Aorta (tissue), 5 donors: ENCODE results near the gene DUSP11. TPM values are rescaled to one million over a fixed set of nuclear protein-coding genes. Genes with fewer than 3 reads are reported as not detected.
"Not testable (repeated sequence)": the region's sequence is repeated elsewhere in the genome, so short reads cannot be mapped to it uniquely, and the experiment has no call there.

Experiments
- ATAC-seq: fragments of 200-7000 bp; cut with Tn5 transposase; one replicate; pipeline ENCODE4 v1.9.1; 2022; ENCODE audit warnings: moderate library complexity; ENCODE audit not compliant: low FRiP score
- DNase-seq, 2 donors: peaks; one replicate each; pipeline ENCODE4 v3.0.0-alpha.2; 2020
- H3K27ac ChIP-seq, 2 donors: one replicate each; pipeline ENCODE4 v1.5.1; 2013; ENCODE audit warnings: low read length in 2 of 2, mild to moderate bottlenecking in 2 of 2, moderate library complexity in 2 of 2, control low read depth in 1 of 2, inconsistent platforms in 1 of 2, low read depth in 1 of 2
- H3K27me3 ChIP-seq, 2 donors: one replicate each; pipeline ENCODE4 v1.6.1; 2013; ENCODE audit warnings: control low read depth in 1 of 2, low read length in 1 of 2, mild to moderate bottlenecking in 1 of 2, moderate library complexity in 1 of 2; ENCODE audit not compliant: insufficient read depth in 2 of 2, control insufficient read depth in 1 of 2
- H3K36me3 ChIP-seq, 2 donors: one replicate each; pipeline ENCODE4 v1.6.1; 2013; ENCODE audit warnings: control low read depth in 1 of 2, low read length in 1 of 2, mild to moderate bottlenecking in 1 of 2; ENCODE audit not compliant: insufficient read depth in 2 of 2, control insufficient read depth in 1 of 2
- H3K4me1 ChIP-seq, 2 donors: one replicate each; pipeline ENCODE4 v1.6.1; 2013; ENCODE audit warnings: low read length in 2 of 2, control low read depth in 1 of 2, mild to moderate bottlenecking in 1 of 2, moderate library complexity in 1 of 2; ENCODE audit not compliant: insufficient read depth in 2 of 2, control insufficient read depth in 1 of 2
- H3K4me3 ChIP-seq, 2 donors: one replicate each; pipeline ENCODE4 v1.5.1; 2013; ENCODE audit warnings: low read length in 2 of 2, control low read depth in 1 of 2, mild to moderate bottlenecking in 1 of 2
- H3K9me3 ChIP-seq: one replicate; pipeline ENCODE4 v1.6.1; 2013; ENCODE audit warnings: mild to moderate bottlenecking, low read length; ENCODE audit not compliant: control insufficient read depth
- whole genome bisulfite sequencing, 2 donors: extraction: QIAGEN DNeasy Blood & Tissue Kit; methylation state at CpG; one replicate each; pipeline ENCODE4 v1.1.7; 2013; 5-methylcytosine and 5-hydroxymethylcytosine counted together
- intact Hi-C, 2 donors: fragments of 100-400 bp; cut with DNase I; formaldehyde crosslinking; loops; one replicate each; pipeline versions ENCODE4 v1.14.2 to v1.15.0; 2022
- polyA plus RNA-seq, 2 donors: library from polyadenylated mRNA; stranded (reverse); fragments of 200-250 nt; gene quantifications; one replicate each; pipeline ENCODE4 v1.2.3, GENCODE V29; 2013
- total RNA-seq, 2 donors: library from RNA; stranded (reverse); fragmentation: NEBNext Ultra II Directional; extraction: Animal tissue kit (Norgen Biotek cat#: 25700); gene quantifications; one replicate each; pipeline ENCODE4 v1.2.1, GENCODE V29; 2021
- donor health status: healthy with polysubstance abuse.
- donor health status: Bipolar disorder and iron deficiency.
- donor health status: DM: no; HTN: no; CAD: no.
- donor health status: DM: no; HTN: no; CAD: no.
- donor health status: DM: yes; HTN: yes; CAD: no.

DUSP11 gene
- total and polyA plus RNA-seq, 4 donors: 16.5 to 27.6 (median 20.0) TPM

- H3K27ac ChIP-seq: no peak overlapping the region
- H3K9me3 ChIP-seq: no peaks in the 10 kb centered on the region
- H3K36me3 ChIP-seq: no peaks in the 10 kb centered on the region
- no peak for DNase-seq
- intact Hi-C loops: no loop called here
- peaks cover 0 to 2% of the 10 kb centered on the region in 2 donors for H3K4me1 ChIP-seq
- 76 to 78% methylated on average over 6 of the region's 6 CpGs for WGBS, 2 donors
- H3K27me3 ChIP-seq: no peaks in the 10 kb centered on the region
- H3K4me3 ChIP-seq: no peak overlapping the region
- no peak for ATAC-seq
Observed at GRCh38 chr2:73718421-73718820, 61.5 kb downstream of the DUSP11 start.

- H3K4me1 ChIP-seq, H3K4me3 ChIP-seq, H3K9me3 ChIP-seq, H3K27me3 ChIP-seq, DNase-seq, intact Hi-C loops, H3K27ac ChIP-seq, H3K36me3 ChIP-seq, ATAC-seq: not testable (repeated sequence)
- 83 to 88% methylated on average over 4 of the region's 4 CpGs for WGBS, 2 donors
Observed at GRCh38 chr2:73717695-73718094, 62.2 kb downstream of the DUSP11 start.

- Histone ChIP-seq H3K4me1 (peaks cover 0 to 2% of the 10 kb centered on the region in 2 donors), H3K4me3 (no peak overlapping the region), H3K27ac (peak overlapping the region in 1 of 2 donors; percentile 12), H3K27me3 (no peaks in the 10 kb centered on the region), H3K36me3 (no peaks in the 10 kb centered on the region), H3K9me3 (no peaks in the 10 kb centered on the region)
- DNase-seq: no peak
- intact Hi-C loops: no loop called here
- no peak for ATAC-seq
Observed at GRCh38 chr2:73717251-73717606, 62.7 kb downstream of the DUSP11 start.

- Histone ChIP-seq H3K4me3 (peak overlapping the region; percentile 34 to 80), H3K4me1 (peaks cover 0 to 2% of the 10 kb centered on the region in 2 donors), H3K36me3 (no peaks in the 10 kb centered on the region), H3K27me3 (no peaks in the 10 kb centered on the region), H3K9me3 (no peaks in the 10 kb centered on the region), H3K27ac (peak overlapping the region; percentile 67 to 80)
- intact Hi-C loops: no loop called here
- WGBS, 2 donors: 2% methylated on average over 8 of the region's 8 CpGs
- ATAC-seq: peak; percentile 83
- peak in 1 of 2 donors; percentile 67 for DNase-seq
Observed at GRCh38 chr2:73716543-73717250, 63.2 kb downstream of the DUSP11 start.

- intact Hi-C loops: no loop called here
- DNase-seq: no peak
- 82% methylated on average over 2 of the region's 2 CpGs for WGBS, 2 donors
- no peaks in the 10 kb centered on the region for H3K36me3 ChIP-seq
- no peak overlapping the region for H3K27ac ChIP-seq
- no peak overlapping the region for H3K4me3 ChIP-seq
- no peak for ATAC-seq
- no peaks in the 10 kb centered on the region for H3K9me3 ChIP-seq
- H3K4me1 ChIP-seq: peaks cover 0 to 2% of the 10 kb centered on the region in 2 donors
- no peaks in the 10 kb centered on the region for H3K27me3 ChIP-seq
Observed at GRCh38 chr2:73714091-73714490, 65.8 kb downstream of the DUSP11 start.

Other genes with a start within 250 kb of the DUSP11 start
- not detected for gene NAT8, start 137.7 kb downstream of the DUSP11 start, total RNA-seq
- not detected for gene NAT8, start 137.7 kb downstream of the DUSP11 start, polyA plus RNA-seq
- 10 to 100 TPM; 21.3 to 24.1 TPM for gene TPRKB, start 42.8 kb downstream of the DUSP11 start, total RNA-seq
- 10 to 100 TPM; 57.6 to 76.5 TPM for gene TPRKB, start 42.8 kb downstream of the DUSP11 start, polyA plus RNA-seq
- not detected for gene C2orf78, start 4.1 kb upstream of the DUSP11 start, total RNA-seq
- gene C2orf78, start 4.1 kb upstream of the DUSP11 start, polyA plus RNA-seq: not detected
- gene STAMBP, start 48.9 kb upstream of the DUSP11 start, total RNA-seq: 10 to 100 TPM; 32.4 to 33.2 TPM
- 10 to 100 TPM; 32.3 to 43.5 TPM for gene STAMBP, start 48.9 kb upstream of the DUSP11 start, polyA plus RNA-seq
- 1,000 to 10,000 TPM in 1 of 2 donors, 100 to 1,000 TPM in 1; 416 to 1,843 TPM for gene ACTG2, start 112.9 kb upstream of the DUSP11 start, total RNA-seq
- gene ACTG2, start 112.9 kb upstream of the DUSP11 start, polyA plus RNA-seq: 100 to 1,000 TPM; 119 to 301 TPM
- 10 to 100 TPM; 47.5 to 49.8 TPM for gene DGUOK, start 146.8 kb upstream of the DUSP11 start, total RNA-seq
- gene DGUOK, start 146.8 kb upstream of the DUSP11 start, polyA plus RNA-seq: 10 to 100 TPM; 85.5 to 86.7 TPM
- gene TET3, start 204.8 kb upstream of the DUSP11 start, total RNA-seq: 10 to 100 TPM in 1 of 2 donors, 1 to 10 TPM in 1; 9.5 to 12.1 TPM
- gene TET3, start 204.8 kb upstream of the DUSP11 start, polyA plus RNA-seq: 1 to 10 TPM; 1.0 to 1.9 TPM